ENCODE results near the gene LY86. TPM values are rescaled to one million over a fixed set of nuclear protein-coding genes. Genes with fewer than 3 reads are reported as not detected.

LY86 gene
- total RNA-seq, 3 donors from 2014 or later (not counting 1 experiment from before 2014, with no cell fraction given) = 2.0 to 5.1 (median 2.2) TPM

- Histone ChIP-seq H3K36me3 (ENCODE audit: control insufficient read depth, insufficient read depth, low read length) (no peaks in the 10 kb centered on the region), H3K4me1 (ENCODE audit: control insufficient read depth, insufficient read depth, low read length) (peaks cover 19% of the 10 kb centered on the region), H3K4me3 (ENCODE audit: low read length) (no peak overlapping the region), H3K27me3 (ENCODE audit: control insufficient read depth, insufficient read depth, low read length) (no peaks in the 10 kb centered on the region), H3K27ac (ENCODE audit: low read length) (no peak overlapping the region), H3K9me3 (ENCODE audit: control insufficient read depth, insufficient read depth, low read length) (no peaks in the 10 kb centered on the region)
- H3K27me3 Mint-ChIP-seq (ENCODE audit: low read depth in 2 of 2) = no peaks in the 10 kb centered on the region
- H3K27ac Mint-ChIP-seq = peak overlapping the region in 1 of 2 donors; percentile 3
- no peak for ATAC-seq
- H3K36me3 Mint-ChIP-seq = no peaks in the 10 kb centered on the region
- H3K4me3 Mint-ChIP-seq = no peak overlapping the region
- no peak for TF ChIP-seq CTCF (IDR thresholded peaks at IDR 0.05)
- WGBS (ENCODE audit: insufficient coverage) = 84% methylated on average over 8 of the region's 8 CpGs
- H3K4me1 Mint-ChIP-seq = peaks cover 8 to 20% of the 10 kb centered on the region in 2 donors
- no peaks in the 10 kb centered on the region for H3K9me3 Mint-ChIP-seq
- intact Hi-C loops (cut with micrococcal nuclease) = no loop called here
- no peak for DNase-seq
Measured at GRCh38 chr6:6619021-6619794, 30.7 kb downstream of the LY86 start.

DNA sequence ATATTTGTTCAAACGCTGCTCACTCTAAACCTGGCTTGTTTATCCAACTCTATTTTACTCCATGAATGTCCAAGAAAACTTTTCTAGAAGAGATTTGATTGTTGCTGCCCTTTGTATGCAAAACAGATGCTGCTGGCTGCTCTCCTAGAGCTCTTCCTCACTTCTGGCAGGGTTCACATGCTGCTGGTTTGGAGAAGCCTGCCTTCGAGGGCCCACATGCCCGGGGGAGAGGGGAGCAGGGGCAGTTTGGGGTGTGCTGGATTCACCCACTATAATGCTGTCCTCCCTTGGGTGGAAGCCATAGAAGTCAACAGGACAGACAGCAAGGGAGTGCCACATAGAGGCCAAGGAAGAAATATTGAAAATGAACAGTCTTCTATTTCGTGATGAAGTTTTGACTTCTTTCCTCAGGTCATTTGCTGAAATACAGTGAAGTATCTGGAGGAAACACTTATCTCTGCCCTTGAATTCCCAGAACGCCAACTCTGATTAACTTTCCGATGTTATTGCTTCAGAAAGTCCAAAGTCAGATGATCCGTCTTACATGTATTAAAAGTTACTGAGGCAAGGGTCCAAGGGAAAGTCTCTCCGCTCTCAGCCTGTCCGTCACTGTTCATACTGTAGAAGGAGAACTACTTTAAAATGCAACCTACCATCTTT lies 32.4 kb downstream of the LY86 start:
- Mint-ChIP-seq H3K27ac (no peak overlapping the region), H3K36me3 (no peaks in the 10 kb centered on the region), H3K4me3 (no peak overlapping the region), H3K9me3 (no peaks in the 10 kb centered on the region), H3K4me1 (peaks cover 0 to 11% of the 10 kb centered on the region in 2 donors), H3K27me3 (ENCODE audit: low read depth in 2 of 2) (peaks cover 3 to 4% of the 10 kb centered on the region in 2 donors)
- WGBS (ENCODE audit: insufficient coverage) = 91% methylated on average over 9 of the region's 9 CpGs
- no peak for TF ChIP-seq CTCF (IDR thresholded peaks at IDR 0.05)
- ATAC-seq (no peak), DNase-seq (no peak)
- no peaks in the 10 kb centered on the region for H3K27me3 ChIP-seq (ENCODE audit: control insufficient read depth, insufficient read depth, low read length)
- no peak overlapping the region for H3K4me3 ChIP-seq (ENCODE audit: low read length)
- intact Hi-C loops (cut with micrococcal nuclease) = no loop called here
- H3K9me3 ChIP-seq (ENCODE audit: control insufficient read depth, insufficient read depth, low read length) = no peaks in the 10 kb centered on the region
- H3K4me1 ChIP-seq (ENCODE audit: control insufficient read depth, insufficient read depth, low read length) = peaks cover 5% of the 10 kb centered on the region
- no peaks in the 10 kb centered on the region for H3K36me3 ChIP-seq (ENCODE audit: control insufficient read depth, insufficient read depth, low read length)
- no peak overlapping the region for H3K27ac ChIP-seq (ENCODE audit: low read length)

DNA sequence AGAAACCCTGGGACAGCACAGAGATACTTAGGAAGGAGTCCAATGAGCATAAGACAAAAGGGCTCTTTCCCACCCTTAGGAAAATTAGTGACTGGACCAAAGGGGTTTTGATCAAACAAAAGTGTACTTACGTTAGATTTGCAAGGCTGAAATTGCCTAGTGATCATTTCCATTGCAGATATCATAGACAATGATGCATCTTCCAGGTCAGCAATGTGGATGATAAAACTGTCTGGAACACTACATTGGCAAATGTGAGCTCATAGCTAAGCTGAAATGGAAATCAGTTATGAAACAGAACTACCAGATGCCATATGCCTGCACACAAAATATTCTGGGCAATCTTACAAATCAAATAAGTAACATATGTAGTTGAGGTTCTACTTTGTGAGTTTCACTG lies 34.0 kb downstream of the LY86 start:
- H3K4me3 ChIP-seq (ENCODE audit: low read length) = no peak overlapping the region
- H3K36me3 ChIP-seq (ENCODE audit: control insufficient read depth, insufficient read depth, low read length) = no peaks in the 10 kb centered on the region
- H3K4me3 Mint-ChIP-seq = no peak overlapping the region
- no peak overlapping the region for H3K27ac ChIP-seq (ENCODE audit: low read length)
- no peaks in the 10 kb centered on the region for H3K9me3 ChIP-seq (ENCODE audit: control insufficient read depth, insufficient read depth, low read length)
- no peaks in the 10 kb centered on the region for H3K4me1 ChIP-seq (ENCODE audit: control insufficient read depth, insufficient read depth, low read length)
- no peaks in the 10 kb centered on the region for H3K27me3 ChIP-seq (ENCODE audit: control insufficient read depth, insufficient read depth, low read length)
- no peaks in the 10 kb centered on the region for H3K36me3 Mint-ChIP-seq
- H3K27me3 Mint-ChIP-seq (ENCODE audit: low read depth in 2 of 2) = peaks cover 3 to 11% of the 10 kb centered on the region in 2 donors
- DNase-seq (no peak), ATAC-seq (no peak)
- WGBS (ENCODE audit: insufficient coverage) = 95% methylated on average over 1 of the region's 1 CpG
- H3K4me1 Mint-ChIP-seq = peaks cover 0 to 12% of the 10 kb centered on the region in 2 donors
- no peaks in the 10 kb centered on the region for H3K9me3 Mint-ChIP-seq
- no peak overlapping the region for H3K27ac Mint-ChIP-seq
- intact Hi-C loops (cut with micrococcal nuclease) = no loop called here
- TF ChIP-seq CTCF (IDR thresholded peaks at IDR 0.05) = no peak

Data from natural killer cell (primary cell).